SK-N-MC (cell line): ENCODE data around the gene GALK2.
"Not testable (repeated sequence)": the region's sequence is repeated elsewhere in the genome, so short reads cannot be mapped to it uniquely, and the experiment has no call there.

Experiments
- DNase-seq: peaks from one replicate; pipeline ENCODE4 v3.0.0-alpha.2; 2011; ENCODE audit warnings: low read depth, low spot score
- H3K27ac ChIP-seq: fragments of 200-600 bp; sonication (generic); 2 replicates; pipeline ENCODE4 v1.5.1; 2016; ENCODE audit warnings: mixed run types
- H3K36me3 ChIP-seq: fragments of 200-600 bp; sonication (generic); 2 replicates; pipeline ENCODE4 v1.6.1; 2017; ENCODE audit warnings: antibody characterized with exemption, low read length, mixed read lengths; ENCODE audit not compliant: insufficient read depth
- H3K4me3 ChIP-seq: fragments of 200-600 bp; sonication (generic); 2 replicates; pipeline ENCODE4 v1.5.1; 2016
- H3K9ac ChIP-seq: fragments of 200-600 bp; sonication (generic); 2 replicates; pipeline ENCODE4 v1.8.0; 2017; ENCODE audit warnings: mixed run types, mixed read lengths; ENCODE audit not compliant: insufficient read length
- H3K9me3 ChIP-seq: fragments of 200-600 bp; sonication (generic); 2 replicates; pipeline ENCODE4 v1.6.1; 2017; ENCODE audit warnings: low read depth, mild to moderate bottlenecking, antibody characterized with exemption, low read length, moderate library complexity, mixed read lengths
- EZH2 ChIP-seq: fragments of 200-600 bp; sonication (generic); IDR thresholded peaks from one replicate; pipeline ENCODE4 v1.6.1; 2017; ENCODE audit warnings: antibody characterized with exemption
- FOXP2 ChIP-seq: optimal IDR thresholded peaks from 2 replicates; pipeline ENCODE3; 2011; ENCODE audit warnings: mild to moderate bottlenecking, moderate library complexity; ENCODE audit not compliant: insufficient read depth; ENCODE audit errors: extremely low read length, control extremely low read depth
- POLR2AphosphoS5 ChIP-seq: IDR thresholded peaks from 2 replicates; pipeline ENCODE4 v1.6.1; 2012; ENCODE audit warnings: mild to moderate bottlenecking, low read depth, low read length, borderline replicate concordance

GALK2 gene

GRCh38 chr15:49178497-49178896 is 8.4 kb downstream of the GALK2 start:
- no peak for DNase-seq
- TF ChIP-seq EZH2: no peak
- no peak for TF ChIP-seq FOXP2
- no peak for TF ChIP-seq POLR2AphosphoS5
- Histone ChIP-seq H3K9me3 (no peaks in the 10 kb centered on the region), H3K27ac (no peak overlapping the region), H3K4me3 (no peak overlapping the region), H3K36me3 (no peaks in the 10 kb centered on the region), H3K9ac (no peak overlapping the region)

- TF ChIP-seq FOXP2: no peak
- TF ChIP-seq POLR2AphosphoS5: no peak
- no peak for TF ChIP-seq EZH2
- no peaks in the 10 kb centered on the region; the same call in 1 of the 2 replicates for H3K9me3 ChIP-seq
- H3K9ac ChIP-seq: no peak overlapping the region
- H3K36me3 ChIP-seq: no peaks in the 10 kb centered on the region
- H3K4me3 ChIP-seq: no peak overlapping the region
- DNase-seq: no peak
- no peak overlapping the region for H3K27ac ChIP-seq
Observed at GRCh38 chr15:49179433-49180190, 9.6 kb downstream of the GALK2 start.

DNA sequence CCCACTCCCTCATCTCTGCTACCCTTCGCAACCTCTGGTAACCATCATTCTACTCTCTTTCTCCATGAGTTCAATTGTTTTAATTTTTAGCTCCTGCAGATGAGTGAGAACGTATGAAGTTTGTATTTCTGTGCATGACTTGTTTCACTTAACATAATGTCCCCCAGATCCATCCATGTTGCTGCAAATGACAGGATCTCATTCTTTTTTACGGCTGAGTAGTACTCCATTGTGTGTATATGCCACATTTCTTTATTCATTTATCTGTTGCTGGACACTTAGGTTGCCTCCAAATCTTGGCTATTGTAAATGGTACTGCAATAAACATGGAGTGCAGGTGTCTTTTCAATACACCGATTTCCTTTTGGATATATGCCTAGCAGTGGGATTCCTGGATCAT is 12.1 kb downstream of the GALK2 start:
- DNase-seq: no peak
- TF ChIP-seq FOXP2: no peak
- no peak for TF ChIP-seq POLR2AphosphoS5
- TF ChIP-seq EZH2: no peak

GRCh38 chr15:49183741-49184140 is 13.7 kb downstream of the GALK2 start:
- H3K27ac ChIP-seq, H3K9ac ChIP-seq, DNase-seq, H3K4me3 ChIP-seq, H3K36me3 ChIP-seq, H3K9me3 ChIP-seq: not testable (repeated sequence)

More for the DNA sequence above, 12.1 kb downstream of the GALK2 start:
- Histone ChIP-seq H3K9me3 (no peaks in the 10 kb centered on the region; the same call in 1 of the 2 replicates), H3K27ac (no peak overlapping the region), H3K4me3 (no peak overlapping the region), H3K9ac (no peak overlapping the region), H3K36me3 (no peaks in the 10 kb centered on the region)

- Histone ChIP-seq H3K27ac (no peak overlapping the region), H3K4me3 (no peak overlapping the region), H3K9ac (no peak overlapping the region), H3K36me3 (no peaks in the 10 kb centered on the region), H3K9me3 (no peaks in the 10 kb centered on the region; the same call in 1 of the 2 replicates)
- TF ChIP-seq POLR2AphosphoS5: no peak
- no peak for TF ChIP-seq EZH2
- no peak for TF ChIP-seq FOXP2
- no peak for DNase-seq
Observed at GRCh38 chr15:49185473-49185872, 15.4 kb downstream of the GALK2 start.

DNA sequence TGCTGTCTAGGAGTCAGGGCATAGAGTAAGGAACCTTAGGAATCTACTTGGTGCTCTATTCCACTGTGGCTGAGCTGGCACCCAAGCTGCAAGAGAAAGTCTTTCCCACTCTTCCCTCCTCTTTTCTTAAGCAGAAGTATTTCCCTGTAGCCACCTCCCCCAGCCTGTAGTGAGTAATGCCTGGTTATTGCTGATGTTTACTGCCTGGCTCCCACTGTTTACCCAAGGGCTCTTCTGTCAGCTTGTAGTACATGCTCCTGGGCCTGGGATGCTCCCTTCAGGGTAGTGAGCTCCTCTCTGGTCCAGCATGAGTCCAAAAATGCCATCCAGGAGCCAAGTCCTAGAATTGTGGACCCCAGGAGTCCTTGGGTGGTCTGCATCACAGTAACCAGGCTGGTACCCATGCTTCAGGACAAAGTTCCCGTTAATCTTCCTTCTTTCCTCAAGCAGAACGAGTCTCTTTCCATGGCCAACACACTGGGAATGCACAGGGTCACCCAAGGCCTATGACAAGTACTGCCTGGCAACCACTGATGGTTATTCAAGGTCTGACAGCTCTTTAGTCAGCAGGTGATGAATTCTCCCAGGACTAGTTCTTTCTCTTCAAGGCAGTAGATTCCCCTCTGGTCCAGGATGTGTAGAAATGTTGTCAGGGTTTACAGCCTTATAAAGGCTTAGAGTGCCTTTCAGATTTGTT is 17.6 kb downstream of the GALK2 start:
- Histone ChIP-seq H3K27ac (no peak overlapping the region), H3K9me3 (no peaks in the 10 kb centered on the region; the same call in 1 of the 2 replicates), H3K4me3 (no peak overlapping the region), H3K36me3 (no peaks in the 10 kb centered on the region), H3K9ac (no peak overlapping the region)
- TF ChIP-seq EZH2 (no peak), FOXP2 (no peak), POLR2AphosphoS5 (no peak)
- no peak for DNase-seq

- TF ChIP-seq POLR2AphosphoS5 (no peak), EZH2 (no peak), FOXP2 (no peak)
Observed at GRCh38 chr15:49188933-49189332, 18.9 kb downstream of the GALK2 start.

GRCh38 chr15:49189631-49190030 is 19.6 kb downstream of the GALK2 start:
- H3K9ac ChIP-seq: no peak overlapping the region
- no peak for DNase-seq
- no peak for TF ChIP-seq EZH2
- no peak for TF ChIP-seq POLR2AphosphoS5
- TF ChIP-seq FOXP2: no peak
- no peaks in the 10 kb centered on the region for H3K36me3 ChIP-seq
- H3K4me3 ChIP-seq: no peak overlapping the region
- no peak overlapping the region for H3K27ac ChIP-seq
- no peaks in the 10 kb centered on the region; the same call in 1 of the 2 replicates for H3K9me3 ChIP-seq

More at GRCh38 chr15:49188933-49189332, 18.9 kb downstream of the GALK2 start:
- Histone ChIP-seq H3K9ac (no peak overlapping the region), H3K27ac (no peak overlapping the region), H3K9me3 (no peaks in the 10 kb centered on the region; the same call in 1 of the 2 replicates), H3K36me3 (no peaks in the 10 kb centered on the region), H3K4me3 (no peak overlapping the region)
- no peak for DNase-seq
